GM19238 (cell line): Measurements from ENCODE around the gene SLFN5.
"Not testable (repeated sequence)": the region's sequence is repeated elsewhere in the genome, so short reads cannot be mapped to it uniquely, and the experiment has no call there.

Source experiments
- DNase-seq: peaks from one replicate; pipeline ENCODE4 v3.0.0; 2011; ENCODE audit warnings: low spot score; ENCODE audit not compliant: insufficient read length

SLFN5 gene

GRCh38 chr17:35242805-35243560, at the start of gene SLFN5:
SLFN5 (plus strand) TSS chr17:35243072; CDS start chr17:35258691, 15,619 bp downstream.
- peak; percentile 74 for DNase-seq

- DNase-seq, result not testable (repeated sequence)
Measured at GRCh38 chr17:35194001-35194400, 48.9 kb upstream of the SLFN5 start, which contains the start of gene SLC35G3. SLC35G3 (minus strand) TSS chr17:35194393; CDS start chr17:35194307, 86 bp downstream.

- DNase-seq, result not testable (repeated sequence)
Measured at GRCh38 chr17:35195062-35195461, 47.8 kb upstream of the SLFN5 start.

DNA sequence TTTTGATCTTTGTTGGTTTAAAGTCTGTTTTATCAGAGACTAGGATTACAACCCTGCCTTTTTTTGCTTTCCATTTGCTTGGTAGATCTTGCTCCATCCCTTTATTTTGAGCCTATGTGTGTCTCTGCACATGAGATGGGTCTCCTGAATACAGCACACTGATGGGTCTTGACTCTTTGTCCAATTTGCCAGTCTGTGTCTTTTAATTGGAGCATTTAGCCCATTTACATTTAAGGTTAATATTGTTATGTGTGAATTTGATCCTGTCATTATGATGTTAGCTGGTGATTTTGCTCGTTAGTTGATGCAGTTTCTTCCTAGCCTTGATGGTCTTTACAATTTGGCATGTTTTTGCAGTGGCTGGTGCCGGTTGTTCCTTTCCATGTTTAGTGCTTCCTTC, 40.3 kb upstream of the SLFN5 start:
- not testable (repeated sequence) for DNase-seq

DNA sequence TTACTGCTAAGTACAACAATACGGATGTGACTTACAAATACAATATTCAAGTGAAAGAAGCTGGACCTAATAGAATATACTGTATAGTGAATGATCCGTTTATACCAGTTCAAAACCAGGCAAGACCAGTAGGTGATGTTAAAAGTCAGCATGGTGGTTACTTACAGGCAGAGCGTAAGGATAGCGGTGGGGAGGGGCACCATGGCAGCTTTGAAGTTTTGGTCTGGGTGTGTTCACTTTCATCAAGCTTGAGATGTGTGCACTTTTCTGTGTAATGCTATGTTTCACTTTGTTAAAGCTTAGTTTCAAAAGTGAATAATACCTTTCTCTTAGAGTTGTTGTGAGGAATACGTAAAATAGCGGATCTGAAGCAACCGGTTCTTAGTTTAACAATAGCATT, 32.1 kb upstream of the SLFN5 start:
- DNase-seq, result no peak

DNA sequence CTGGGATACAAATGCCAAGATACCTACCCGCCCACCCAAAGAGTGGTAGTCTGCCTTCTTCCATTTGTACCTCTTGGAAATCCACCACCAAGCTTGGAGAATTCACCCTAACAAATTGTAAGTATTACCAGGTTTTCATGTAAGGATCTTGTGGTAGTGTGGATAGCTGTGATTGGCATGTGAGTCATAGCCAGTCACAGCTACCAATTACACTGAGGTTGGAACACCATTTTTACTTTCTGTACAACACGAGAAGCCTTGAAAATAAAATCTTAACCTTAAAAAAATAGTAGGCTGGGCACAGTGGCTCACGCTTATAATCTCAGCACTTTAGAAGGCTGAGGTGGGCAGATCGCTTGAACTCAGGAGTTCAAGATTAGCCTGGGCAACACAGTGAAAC, 30.2 kb upstream of the SLFN5 start:
- no peak for DNase-seq

DNA sequence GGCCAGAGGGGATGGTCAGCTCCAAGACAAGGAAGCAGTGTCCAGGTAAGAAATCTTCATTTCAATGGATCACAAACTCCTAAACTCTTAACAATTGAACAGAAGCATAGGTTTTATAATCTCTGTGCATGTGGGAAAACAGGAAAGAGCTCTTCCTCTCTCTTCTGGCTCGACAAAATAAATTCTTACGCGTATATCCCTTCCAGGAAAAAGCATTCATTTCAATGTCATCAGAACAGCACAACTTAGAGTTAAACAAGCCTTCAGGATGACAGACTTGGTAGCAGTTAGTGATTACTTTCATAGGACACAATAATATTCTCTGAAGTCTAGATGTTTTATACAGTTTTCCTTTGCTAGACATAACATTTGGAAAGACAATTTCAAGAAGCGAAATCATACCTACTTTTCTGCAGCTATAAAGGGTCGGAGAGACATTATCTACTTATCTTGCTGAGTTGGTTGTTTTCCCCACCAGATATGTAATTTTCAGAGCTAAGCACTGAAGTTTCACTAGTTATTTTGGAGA, 29.4 kb upstream of the SLFN5 start:
- DNase-seq, result no peak

- no peak for DNase-seq
Measured at GRCh38 chr17:35214192-35214591, 28.7 kb upstream of the SLFN5 start.

DNA sequence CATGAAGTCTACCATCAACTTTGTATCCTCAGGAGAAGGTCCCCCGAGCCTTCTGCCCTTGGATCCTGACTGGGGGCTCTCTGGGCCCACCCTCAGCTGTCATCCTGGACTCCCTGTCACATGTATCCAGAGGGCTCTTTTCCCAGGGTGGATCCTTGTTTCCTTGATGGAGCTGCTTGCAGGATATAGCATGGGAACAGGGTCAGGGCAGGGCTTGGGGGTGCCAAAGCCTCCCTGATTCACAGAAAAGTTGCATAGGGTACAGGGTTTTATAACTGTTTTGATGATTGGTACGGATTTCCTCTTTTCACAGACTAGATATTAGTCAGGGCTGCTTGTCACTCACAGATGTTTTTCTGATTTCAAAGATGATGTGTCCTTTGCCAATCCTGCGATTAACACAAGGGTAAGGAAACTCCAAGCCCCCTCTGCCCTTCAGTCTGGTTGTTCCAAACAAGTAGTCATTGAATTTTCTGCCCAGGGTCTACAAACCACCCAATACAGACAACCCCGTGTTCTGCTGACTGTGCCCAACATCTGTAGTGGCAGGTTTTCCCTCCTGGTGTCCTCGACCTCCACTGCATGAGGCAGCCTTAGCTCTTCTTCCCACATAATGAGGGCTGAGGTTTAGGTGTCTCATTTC, 28.1 kb upstream of the SLFN5 start:
- DNase-seq, result no peak

DNA sequence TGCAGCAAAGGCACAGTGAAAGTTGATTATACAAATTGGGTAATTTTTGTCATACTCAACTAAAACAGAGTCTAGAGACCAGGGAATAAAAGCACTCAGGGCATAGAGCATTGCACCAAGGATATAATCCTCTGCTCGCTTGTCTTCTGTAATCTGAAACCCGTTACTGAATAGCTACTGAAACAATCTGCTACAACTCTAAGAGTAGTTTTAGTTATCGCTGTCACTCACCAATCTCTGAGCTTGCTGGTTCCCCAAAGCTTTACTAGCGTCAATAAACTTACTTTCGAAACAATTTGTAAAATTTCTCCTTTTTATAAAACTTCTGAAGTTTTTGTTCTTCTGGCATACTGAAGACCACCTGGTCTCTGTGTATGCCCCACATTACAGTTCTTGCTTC, 25.8 kb upstream of the SLFN5 start:
- DNase-seq, result no peak

DNA sequence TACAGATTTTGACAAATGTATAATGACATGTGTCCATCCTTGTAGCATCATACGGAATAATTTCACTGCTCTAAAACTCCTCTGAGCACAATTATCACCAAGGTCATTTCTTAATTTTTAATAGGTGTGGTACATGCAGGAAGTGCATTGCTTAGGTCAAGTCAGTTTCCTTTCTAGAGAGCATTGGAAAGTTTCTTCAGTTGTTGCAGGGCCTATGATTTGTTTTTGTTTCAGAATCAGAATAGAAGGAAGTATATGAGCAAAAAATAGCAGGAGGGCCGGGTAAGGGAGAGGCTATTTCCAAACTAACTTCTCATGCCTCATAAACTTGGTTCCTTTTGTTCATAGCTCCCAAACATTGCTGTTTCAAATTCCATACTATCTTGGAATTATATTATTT, 24.0 kb upstream of the SLFN5 start:
- DNase-seq, result no peak

GRCh38 chr17:35222452-35222851, 20.4 kb upstream of the SLFN5 start:
- DNase-seq, result no peak

- DNase-seq, result no peak
Measured at GRCh38 chr17:35224436-35224835, 18.4 kb upstream of the SLFN5 start.

GRCh38 chr17:35227546-35227945, 15.3 kb upstream of the SLFN5 start:
- no peak for DNase-seq

DNA sequence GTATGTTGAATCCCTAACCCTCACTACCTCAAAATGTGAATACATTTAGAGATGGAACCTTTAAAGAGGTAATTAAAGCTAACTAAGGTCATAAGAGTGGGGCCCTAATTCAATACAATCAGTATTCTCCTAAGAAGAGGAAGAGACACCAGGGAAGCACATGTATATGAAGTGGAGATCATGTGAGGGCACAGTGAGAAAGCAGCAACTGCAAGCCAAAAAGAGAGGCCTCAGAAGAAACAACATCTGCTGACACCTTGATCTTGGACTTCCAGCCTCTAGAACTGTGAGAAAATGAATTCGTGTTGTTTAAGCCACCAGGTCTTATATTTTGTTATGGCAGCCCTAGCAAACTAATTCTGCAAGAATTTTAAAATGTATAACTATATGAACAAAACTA, 13.2 kb upstream of the SLFN5 start:
- no peak for DNase-seq

DNA sequence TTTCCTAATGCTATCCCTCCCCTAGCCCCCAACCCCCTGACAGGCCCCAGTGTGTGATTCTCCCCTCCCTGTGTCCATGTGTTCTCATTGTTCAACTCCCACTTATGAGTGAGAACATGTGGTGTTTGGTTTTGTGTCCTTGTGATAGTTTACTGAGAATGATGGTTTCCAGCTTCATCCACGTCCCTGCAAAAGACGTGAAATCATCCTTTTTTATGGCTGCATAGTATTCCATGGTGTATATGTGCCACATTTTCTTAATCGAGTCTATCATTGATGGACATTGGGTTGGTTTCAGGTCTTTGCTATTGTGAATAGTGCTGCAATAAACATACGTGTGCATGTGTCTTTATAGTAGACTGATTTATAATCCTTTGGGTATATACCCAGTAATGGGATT, 8.6 kb upstream of the SLFN5 start:
- DNase-seq, result not testable (repeated sequence)

DNA sequence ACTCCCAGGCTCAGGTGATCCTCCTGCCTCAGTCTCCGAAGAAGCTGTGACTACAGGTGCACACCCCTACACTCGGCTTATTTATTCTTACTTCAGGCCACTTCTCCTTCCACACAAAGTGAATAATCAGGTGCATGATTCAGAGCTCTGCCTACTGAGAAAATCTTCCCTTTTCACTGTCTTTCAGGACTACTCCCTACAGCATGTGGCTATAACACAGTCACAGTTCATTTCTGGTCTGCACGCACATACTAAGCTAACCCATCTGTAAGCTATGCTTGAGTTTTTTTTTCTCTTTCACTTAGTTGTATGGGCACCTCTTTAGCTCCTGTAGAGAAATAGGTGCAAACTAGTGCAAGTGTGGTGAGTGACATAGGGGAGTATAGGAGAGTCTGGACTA, 7.6 kb upstream of the SLFN5 start:
- no peak for DNase-seq

- no peak for DNase-seq
Measured at GRCh38 chr17:35235917-35236316, 7.0 kb upstream of the SLFN5 start.

GRCh38 chr17:35236821-35237220, 6.1 kb upstream of the SLFN5 start:
- DNase-seq, result no peak

DNA sequence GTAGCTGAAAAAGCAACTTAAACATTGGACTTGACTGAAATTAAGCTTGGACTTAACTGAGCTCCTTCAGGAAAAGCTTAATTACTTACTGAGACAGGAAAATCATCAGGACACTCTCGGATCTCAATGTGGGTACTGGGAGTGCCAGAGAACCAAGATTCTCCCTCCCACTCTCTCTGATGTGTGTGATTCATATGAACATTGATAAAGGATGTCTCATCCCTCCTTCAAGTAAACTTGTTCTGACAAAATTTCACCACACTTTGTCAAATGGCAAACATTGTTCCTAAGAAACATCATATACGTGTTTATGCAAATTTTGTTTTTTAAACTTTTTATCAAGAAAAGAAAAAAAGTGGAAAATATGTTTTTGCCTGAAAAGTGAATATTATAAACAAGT, 4.1 kb upstream of the SLFN5 start:
- DNase-seq, result no peak

GRCh38 chr17:35239823-35240222, 3.0 kb upstream of the SLFN5 start:
- DNase-seq, result no peak

DNA sequence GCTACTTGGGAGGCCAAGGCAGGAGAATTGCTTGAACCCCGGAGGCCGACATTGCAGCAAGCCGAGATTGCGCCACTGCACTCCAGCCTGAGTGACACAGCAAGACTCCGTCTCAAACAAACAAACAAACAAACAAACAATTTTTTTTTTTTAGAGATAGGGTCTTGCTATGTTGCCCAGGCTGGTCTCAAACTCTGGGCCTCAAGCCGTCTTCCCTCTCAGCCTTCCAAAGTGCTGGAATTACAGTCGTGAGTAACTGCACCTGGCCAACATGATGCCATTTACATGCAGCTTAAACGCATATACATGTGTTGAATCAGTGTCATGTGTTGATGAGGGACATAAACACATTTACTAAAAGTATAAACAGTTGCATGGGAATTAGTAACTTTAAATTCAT, 2.0 kb upstream of the SLFN5 start:
- DNase-seq, result no peak

DNA sequence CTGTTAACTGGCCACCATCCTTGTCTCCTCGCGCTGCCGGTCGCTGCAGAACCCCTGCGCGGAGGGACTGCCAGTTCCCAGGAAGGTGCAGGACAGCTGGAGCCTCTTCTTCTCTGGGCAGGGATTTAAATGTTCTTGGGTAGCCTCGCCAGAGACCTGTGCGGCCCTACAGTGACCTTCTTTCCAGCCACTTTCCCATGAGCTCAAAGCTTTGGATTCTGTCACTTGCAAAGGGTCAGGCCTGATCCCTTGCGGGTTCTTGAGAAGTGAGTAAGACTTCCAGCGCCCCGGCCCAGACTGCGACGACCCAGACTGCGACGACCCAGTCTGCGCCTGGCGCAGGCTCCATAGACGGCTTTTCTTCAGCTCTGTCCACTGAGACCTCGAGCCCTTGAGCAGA, 1.4 kb upstream of the SLFN5 start:
- no peak for DNase-seq
